HepG2 (cell line): ENCODE results near the gene MIEF2. TPM values are rescaled to one million over a fixed set of nuclear protein-coding genes. Genes with fewer than 3 reads are reported as not detected.

Experiments
- ATAC-seq: fragments of 200-7000 bp; cut with Tn5 transposase; 3 replicates; pipeline ENCODE4 v1.9.1; 2020; ENCODE audit warnings: mild to moderate bottlenecking, moderate library complexity
- BruUV-seq: library from RNA; stranded (reverse); fragments of 400-500 nt; replicated peaks from 2 replicates; lab custom pipeline; 2021; lab: Mats Ljungman, UMichigan
- CTCF ChIA-PET: fragments of 300-600 bp; formaldehyde crosslinking; extraction: SDS; loops from one replicate; lab custom pipeline; 2021; ENCODE audit warnings: low total read pairs, inconsistent platforms, low intra/inter-chr PET ratio; lab: Yijun Ruan, JAX
- POLR2A ChIA-PET: fragments of 350-600 bp; sonication (Branson Sonifier 250); formaldehyde crosslinking; loops from one replicate; lab custom pipeline; 2020; ENCODE audit warnings: antibody characterized with exemption, inconsistent platforms; lab: Yijun Ruan, JAX
- DNase-seq: peaks from one replicate; pipeline ENCODE4 v3.0.0-alpha.2; 2015; ENCODE audit warnings: low spot score
- FAIRE-seq: peaks from 3 replicates; lab custom pipeline; 2011; peaks lifted over from hg19 to GRCh38; lab: Jason Lieb, UNC
- H2AFZ ChIP-seq: one replicate; pipeline ENCODE4 v1.6.1; 2011; ENCODE audit warnings: low read length, inconsistent platforms
- H3K27ac ChIP-seq: fragments of 300-600 bp; 3 replicates; pipeline ENCODE4 v1.8.0; 2011; ENCODE audit warnings: mixed run types, mild to moderate bottlenecking, mixed read lengths, low read length, inconsistent platforms; ENCODE audit not compliant: insufficient read depth; ENCODE audit errors: extremely low read length
- H3K27me3 ChIP-seq, 2 experiments: fragments of 200-600 bp in 1 of 2; 2 replicates in 1 of 2; 3 replicates in 1 of 2; pipeline versions ENCODE4 v1.6.0 to v1.8.0; 2011; ENCODE audit warnings: low read length in 2 of 2, mild to moderate bottlenecking in 2 of 2, moderate library complexity in 2 of 2, inconsistent platforms in 1 of 2; ENCODE audit not compliant: insufficient read depth in 2 of 2, control insufficient read depth in 1 of 2
- H3K36me3 ChIP-seq, 2 experiments: fragments of 200-600 bp in 1 of 2; replicated peaks in 1 of 2; 2 replicates in 1 of 2; 3 replicates in 1 of 2; pipeline versions ENCODE4 v1.5.1 to v1.8.0; 2011; ENCODE audit warnings: low read length in 2 of 2, inconsistent platforms in 1 of 2; ENCODE audit not compliant: insufficient read depth in 2 of 2, control insufficient read depth in 1 of 2
- H3K4me1 ChIP-seq: 2 replicates; pipeline ENCODE4 v1.5.1; 2012; ENCODE audit warnings: low read length, inconsistent platforms; ENCODE audit not compliant: insufficient read depth
- H3K4me2 ChIP-seq: 2 replicates; pipeline ENCODE4 v1.6.0; 2011; ENCODE audit warnings: low read depth, low read length, inconsistent platforms
- H3K4me3 ChIP-seq, 3 experiments: fragments of 200-600 bp in 1 of 3; sonication (generic), shearing (Covaris generic) in 1 of 3; replicated peaks in 1 of 3; 2 replicates each; pipeline ENCODE4 v1.5.1; 2011 to 2016; ENCODE audit warnings: low read length in 3 of 3, inconsistent platforms in 2 of 3, low read depth in 2 of 3, mild to moderate bottlenecking in 2 of 3, control low read depth in 1 of 3, mixed read lengths in 1 of 3; ENCODE audit not compliant: insufficient read depth in 1 of 3
- H3K79me2 ChIP-seq: one replicate; pipeline ENCODE4 v1.6.1; 2011; ENCODE audit warnings: low read length, inconsistent platforms; ENCODE audit not compliant: insufficient read depth
- H3K9ac ChIP-seq: 2 replicates; pipeline ENCODE4 v1.6.0; 2011; ENCODE audit warnings: mild to moderate bottlenecking, low read depth, low read length, inconsistent platforms; ENCODE audit not compliant: insufficient read depth
- H3K9me3 ChIP-seq: 2 replicates; pipeline ENCODE4 v1.5.1; 2012; ENCODE audit warnings: mild to moderate bottlenecking, low read length
- H4K20me1 ChIP-seq: 2 replicates; pipeline ENCODE4 v1.6.0; 2011; ENCODE audit warnings: inconsistent platforms, mild to moderate bottlenecking, low read length, moderate library complexity; ENCODE audit not compliant: insufficient read depth
- ZBTB7A ChIP-seq: sonication (generic); formaldehyde crosslinking; IDR thresholded peaks from 2 replicates; pipeline ENCODE4 v1.8.0; 2022; ENCODE audit warnings: mild to moderate bottlenecking, missing genetic modification reagents
- ZFX ChIP-seq: sonication (generic); formaldehyde crosslinking; IDR thresholded peaks from 2 replicates; pipeline ENCODE4 v1.4.0; 2020; ENCODE audit warnings: mild to moderate bottlenecking, low read depth, missing genetic modification reagents, moderate library complexity
- ZKSCAN1 ChIP-seq: fragments of 150-350 bp; IDR thresholded peaks from 2 replicates; pipeline ENCODE4 v1.6.1; 2014; ENCODE audit warnings: low read length
- ZMYM3 ChIP-seq: sonication (generic); formaldehyde crosslinking; IDR thresholded peaks from 2 replicates; pipeline ENCODE4 v1.5.1; 2020; ENCODE audit warnings: mild to moderate bottlenecking, missing genetic modification reagents
- ZNF766 ChIP-seq: sonication (generic); formaldehyde crosslinking; IDR thresholded peaks from 2 replicates; pipeline ENCODE4 v1.5.0; 2020; ENCODE audit warnings: missing genetic modification reagents, borderline replicate concordance
- WGBS: methylation state at CpG from one replicate; pipeline ENCODE4 v1.1.6; 2017; ENCODE audit warnings: low lambda C conversion rate; 5-methylcytosine and 5-hydroxymethylcytosine counted together
- in situ Hi-C: cut with HindIII; loops from 2 replicates; pipeline ENCODE4 v1.10.0; 2017; ENCODE audit warnings: low pct_unique_long_range_greater_than_20kb; ENCODE audit not compliant: extremely low pct_ligation_motif_present
- intact Hi-C: fragments of 100-400 bp; cut with micrococcal nuclease; formaldehyde crosslinking; loops from one replicate; pipeline ENCODE4 v1.10.0; 2022; ENCODE audit not compliant: unreplicated experiment
- polyA plus RNA-seq, 8 experiments: library from polyadenylated mRNA; depleted of rRNA in 3 of 8; stranded (reverse) in 7 of 8; unstranded in 1 of 8; fragments of >200 nt; fragmentation: Illumina TruSeq in 4 of 8; extraction: Trizol in 4 of 8; gene quantifications; 2 replicates each; pipeline versions ENCODE4 v1.2.1 to v1.2.3, GENCODE V29; 2011 to 2016; ENCODE audit warnings: low read depth in 4 of 8, missing spikeins in 1 of 8, mixed read lengths in 1 of 8; ENCODE audit not compliant: insufficient read depth in 1 of 8
- total RNA-seq, 5 experiments: library from RNA; depleted of rRNA; stranded (reverse); fragments of >200 nt; fragmentation: Illumina TruSeq; extraction: Trizol; gene quantifications; 2 replicates each; pipeline ENCODE4 v1.2.3, GENCODE V29; 2016; ENCODE audit warnings: low read depth in 1 of 5

The MIEF2 gene
- total and polyA plus RNA-seq, 2 of the 13 experiments (the other 11 are each of a cell fraction or from before 2014, with no cell fraction given), result 6.0 to 8.0 TPM

DNA sequence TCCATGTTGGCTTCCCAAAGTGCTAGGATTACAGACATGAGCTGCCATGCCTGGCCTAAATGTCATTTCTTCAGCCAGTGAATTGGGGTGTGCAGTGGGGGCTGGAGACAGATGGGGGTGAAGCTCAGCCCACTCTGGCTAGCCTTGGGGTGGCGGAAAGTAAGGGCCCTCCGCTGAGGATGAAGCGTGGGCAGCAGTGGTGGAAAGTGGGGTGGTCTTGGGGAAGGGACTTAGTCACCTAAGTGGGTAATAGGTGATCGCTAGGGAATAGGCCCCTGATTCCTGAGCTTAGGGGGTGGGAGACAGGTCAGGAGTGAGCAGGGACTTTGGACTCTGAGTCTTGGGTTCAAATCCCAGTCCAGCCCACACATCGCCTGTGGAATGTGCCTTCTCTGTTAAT is 32.8 kb upstream of the MIEF2 start:
- Histone ChIP-seq H4K20me1 (peaks cover 4% of the 10 kb centered on the region; the same call in 1 of the 2 replicates), H3K4me1 (peaks cover 54% of the 10 kb centered on the region), H3K27me3 (no peaks in the 10 kb centered on the region; a peak in 1 of 5 replicates), H3K36me3 (peaks cover 3% of the 10 kb centered on the region in 2 experiments; a peak in 2 of 5 replicates), H3K79me2 (peaks cover 21% of the 10 kb centered on the region), H3K4me2 (no peak overlapping the region), H3K4me3 (no peak overlapping the region), H2AFZ (no peak overlapping the region), H3K27ac (no peak overlapping the region), H3K9ac (no peak overlapping the region), H3K9me3 (no peaks in the 10 kb centered on the region)
- 85% methylated on average over 5 of the region's 5 CpGs for WGBS
- no TSS peak for BruUV-seq
- ATAC-seq (no peak), DNase-seq (no peak), FAIRE-seq (no peak)
- ChIA-PET POLR2A (no interaction called here), CTCF (no interaction called here)
- TF ChIP-seq ZBTB7A, result no peak
- TF ChIP-seq ZKSCAN1, result 0 out of 2 replicates have a peak, but pooled peaks have one; percentile 8
- intact Hi-C loops, result no loop called here
- in situ Hi-C loops, result no loop called here

- in situ Hi-C loops (no loop called here), intact Hi-C loops (no loop called here)
- no peak overlapping the region for H2AFZ ChIP-seq
- ChIA-PET POLR2A (interaction anchor here (1.3 kb wide), 1 partner anchor 37 kb away, joined by 3 read pairs; no protein-coding TSS in a partner anchor), CTCF (no interaction called here)
- H3K27me3 ChIP-seq, result no peaks in the 10 kb centered on the region; a peak in 1 of 5 replicates
- peaks cover 21% of the 10 kb centered on the region for H3K79me2 ChIP-seq
- peaks cover 54% of the 10 kb centered on the region for H3K4me1 ChIP-seq
- ATAC-seq, result no peak
- H3K9ac ChIP-seq, result no peak overlapping the region
- H3K36me3 ChIP-seq, result peaks cover 4 to 8% of the 10 kb centered on the region in 2 experiments; a peak in 4 of 5 replicates
- TF ChIP-seq ZNF766 (CRISPR knock-in tag) (no peak), ZFX (CRISPR knock-in tag) (0 out of 2 replicates have a peak, but pooled peaks have one; percentile 8), ZMYM3 (CRISPR knock-in tag) (peak; percentile 61; the same call in 1 of the 2 replicates)
- peaks cover 4% of the 10 kb centered on the region; the same call in 1 of the 2 replicates for H4K20me1 ChIP-seq
- no peak overlapping the region for H3K27ac ChIP-seq
- H3K9me3 ChIP-seq, result no peaks in the 10 kb centered on the region
- BruUV-seq, result no TSS peak
- no peak overlapping the region; the same call in 1 of the 2 replicates for H3K4me2 ChIP-seq
- H3K4me3 ChIP-seq, result no peak overlapping the region
- FAIRE-seq, result no peak
- DNase-seq, result no peak
- WGBS, result 86% methylated on average over 8 of the region's 10 CpGs
Observed at GRCh38 chr17:18228176-18228682, 32.2 kb upstream of the MIEF2 start.
